GM19328 (cell line): ENCODE data around the gene MGA.

Experiments
- ATAC-seq: cut with Tn5 transposase; IDR thresholded peaks from one replicate; pipeline ENCODE4 v1.9.1; 2021; ENCODE audit warnings: mild to moderate bottlenecking, moderate library complexity; ENCODE audit not compliant: unreplicated experiment

The MGA gene

DNA sequence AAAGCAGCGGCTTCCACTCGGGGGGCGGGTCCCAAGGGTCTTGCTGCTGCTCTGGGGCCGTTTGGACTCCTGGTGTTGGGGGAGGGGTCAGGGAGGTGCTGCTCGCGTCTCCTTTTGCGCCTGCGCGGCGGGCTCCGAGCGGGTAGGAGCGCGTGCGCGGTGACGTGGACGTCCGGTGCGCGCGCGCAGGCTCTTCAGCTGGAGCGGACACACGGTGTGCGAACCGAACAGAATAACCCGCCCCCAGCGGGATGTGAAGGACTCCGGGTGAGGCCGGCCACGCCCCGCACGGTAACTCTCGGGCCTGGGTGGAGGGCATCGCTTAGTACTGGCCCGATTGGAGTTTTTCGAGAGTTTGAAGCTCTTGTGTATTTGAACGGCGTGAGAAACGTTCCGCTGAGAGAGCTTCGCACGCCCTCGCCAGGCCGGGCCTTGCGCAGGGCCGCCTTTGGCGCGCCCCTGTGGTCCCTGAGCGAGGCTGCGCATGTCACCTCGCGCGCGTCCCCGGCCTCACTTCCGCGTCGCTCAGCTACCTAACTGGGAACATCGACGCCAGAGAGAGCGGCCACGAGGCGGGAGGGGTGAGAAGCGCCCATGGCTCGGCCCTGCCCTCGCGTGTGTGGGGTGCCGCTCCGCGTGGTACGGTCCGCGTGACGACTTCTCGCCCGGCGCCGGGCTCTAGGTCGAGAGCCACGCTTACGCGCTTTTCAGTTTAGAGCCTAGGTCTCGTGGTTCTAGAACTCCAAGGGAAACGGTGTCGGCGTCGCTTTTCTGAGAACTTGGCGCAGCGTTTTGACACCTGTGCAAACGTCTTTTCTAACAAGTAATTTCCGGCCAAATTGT lies at the start of gene MGA:
Gene MGA (plus strand): TSS at position 171 of the 843 bp plus-strand sequence.
- peak; percentile 65 for ATAC-seq

DNA sequence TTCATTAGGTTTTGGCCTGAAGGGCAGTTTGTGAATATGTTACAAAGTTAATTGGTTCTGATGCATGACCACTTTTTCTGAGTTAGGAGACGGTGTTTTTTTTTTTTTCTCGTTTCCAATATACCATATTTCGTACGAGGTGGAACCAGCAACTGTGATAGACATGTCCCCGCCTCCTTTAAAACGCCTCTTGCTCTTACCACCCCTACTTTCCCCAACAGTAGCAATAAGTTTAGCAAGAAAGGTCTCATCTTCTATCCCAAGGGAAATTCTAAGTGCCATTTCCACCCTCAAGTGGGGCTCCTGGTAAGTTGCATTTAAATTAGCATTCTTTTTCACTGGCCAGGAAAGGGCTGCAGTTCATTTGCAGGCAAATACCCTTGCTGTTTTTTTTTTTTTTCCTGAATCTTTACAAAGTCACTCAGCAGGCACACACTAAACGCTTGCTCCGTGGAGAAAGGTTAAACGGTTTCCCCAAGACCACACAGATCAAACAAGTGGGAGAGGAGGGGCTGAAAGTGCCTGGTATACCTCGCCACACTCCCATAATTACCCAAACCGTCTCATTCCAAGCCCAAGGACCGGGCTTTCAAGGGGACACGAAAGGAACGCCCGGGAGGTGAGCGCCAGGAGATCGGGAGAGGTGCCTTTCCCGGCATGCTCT lies 39.5 kb upstream of the MGA start:
- no peak for ATAC-seq

DNA sequence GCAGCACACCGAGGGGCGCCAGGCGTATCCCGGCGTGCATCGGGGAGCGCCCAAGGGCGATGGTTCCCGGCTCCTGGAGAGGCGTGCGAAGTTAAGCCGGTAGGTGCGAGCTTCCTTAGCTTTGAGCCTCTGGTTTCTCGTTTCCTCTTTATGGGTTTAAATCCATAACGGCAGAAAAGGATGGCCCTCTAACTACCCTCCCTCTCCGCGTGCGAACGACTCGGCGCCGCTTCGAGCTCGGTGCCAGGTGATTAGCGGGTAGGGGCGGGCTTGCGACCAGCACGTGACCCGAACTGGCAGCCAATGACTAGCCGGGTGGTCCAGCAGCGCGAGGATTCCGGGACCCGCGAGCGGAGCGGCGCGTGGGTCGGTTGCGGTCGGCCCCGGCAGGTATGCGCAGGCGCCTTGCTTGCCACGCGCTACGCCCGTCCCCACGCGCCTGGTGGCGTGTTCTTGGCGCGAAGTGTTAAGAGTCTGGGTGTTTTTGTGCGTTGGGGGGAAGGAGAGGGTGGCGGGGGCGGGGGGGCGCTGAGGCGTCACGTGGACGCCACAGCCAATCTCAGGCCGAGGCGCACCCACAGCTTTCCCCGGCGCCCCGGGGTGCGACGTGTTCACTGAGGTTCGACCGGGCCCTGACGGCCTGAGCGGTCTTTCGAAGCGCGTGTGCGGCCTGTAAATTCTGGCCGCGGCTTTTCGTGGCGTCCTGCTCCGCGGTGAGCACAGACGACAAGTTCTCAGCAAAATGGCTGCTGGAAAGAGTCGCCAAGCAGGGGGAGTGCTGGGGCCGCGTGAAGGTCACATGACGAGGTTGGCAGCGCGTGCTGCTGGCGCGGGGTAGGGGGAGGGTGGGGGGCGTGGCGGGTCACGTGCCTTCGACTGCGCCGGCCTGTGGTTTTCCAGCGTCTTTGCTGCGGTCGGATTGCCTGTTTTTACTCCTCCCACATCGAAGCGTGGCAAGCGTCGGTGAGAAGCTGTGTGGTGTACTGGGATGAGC lies 38.7 kb upstream of the MGA start:
- no peak for ATAC-seq

DNA sequence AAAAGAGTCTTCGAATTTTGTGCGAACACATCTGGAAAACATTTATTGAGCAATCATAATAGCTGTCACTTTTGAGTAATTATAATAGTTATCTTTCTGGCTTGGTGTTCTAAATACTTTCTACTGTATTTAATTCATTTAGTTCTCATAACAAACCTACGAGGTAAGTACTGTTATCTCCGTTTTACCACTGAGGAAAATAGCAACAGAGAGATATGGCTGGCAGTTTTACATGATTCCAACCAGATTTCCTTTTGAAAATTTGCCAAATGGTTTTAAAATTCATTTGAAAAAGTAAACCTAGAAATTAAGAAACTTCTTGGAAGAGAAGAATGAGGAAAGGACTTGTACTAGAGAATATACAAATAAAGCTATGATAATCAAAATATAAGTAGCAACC lies 37.3 kb upstream of the MGA start:
- ATAC-seq = no peak

DNA sequence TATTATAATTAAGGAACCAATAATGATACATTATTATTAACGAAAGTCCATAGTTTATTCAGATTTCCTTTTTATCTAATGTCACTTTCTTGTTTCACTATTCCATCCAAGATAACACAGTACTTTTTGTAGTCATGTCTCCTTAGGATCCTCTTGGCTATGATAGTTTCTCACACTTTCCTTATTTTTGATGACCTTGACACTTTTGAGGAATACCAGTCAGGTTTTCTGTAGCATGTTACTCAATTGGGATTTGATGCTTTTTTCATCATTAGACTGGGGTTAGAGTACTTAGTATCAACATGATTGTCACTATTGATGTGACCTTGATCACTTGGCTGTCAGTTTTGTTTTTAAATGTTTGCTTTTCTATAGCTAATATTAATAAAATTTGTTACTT lies 33.0 kb upstream of the MGA start:
- ATAC-seq = no peak

DNA sequence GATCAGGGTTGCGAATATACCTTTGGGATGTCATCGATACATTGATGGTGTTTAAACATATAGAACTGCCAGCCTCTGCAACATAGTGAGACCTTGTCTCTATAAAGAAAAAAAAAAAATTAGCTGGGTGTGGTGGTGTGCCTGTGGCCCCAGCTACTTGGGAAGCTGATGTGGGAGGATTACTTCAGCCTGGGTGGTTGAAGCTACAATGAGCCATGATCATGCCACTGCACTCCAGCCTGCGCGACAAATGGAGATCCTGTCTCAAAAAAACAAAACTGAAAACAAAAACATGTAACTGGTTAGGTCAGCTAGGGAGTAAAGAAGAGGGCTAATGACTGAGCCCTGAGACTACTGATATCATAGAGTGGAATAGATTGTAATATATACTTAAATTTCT lies 30.7 kb upstream of the MGA start:
- no peak for ATAC-seq

DNA sequence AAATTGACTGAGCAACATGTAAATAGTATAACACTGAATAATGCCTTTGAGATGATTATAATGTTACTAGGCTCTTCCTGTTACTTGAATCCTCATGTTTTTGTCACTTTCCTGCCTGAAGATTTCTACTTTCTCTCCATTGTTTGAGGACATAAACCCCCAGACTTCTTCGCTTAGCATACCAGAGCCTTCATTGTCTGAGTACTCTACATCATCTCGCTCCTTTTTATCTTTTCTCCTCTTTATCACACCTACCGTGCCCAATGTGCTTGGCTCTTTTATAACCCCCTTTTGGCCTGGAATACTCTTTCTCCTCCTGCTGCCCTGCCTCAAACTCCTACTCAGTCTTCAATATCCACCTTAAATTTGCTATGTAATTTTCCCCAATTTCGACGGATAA lies 30.3 kb upstream of the MGA start:
- no peak for ATAC-seq

DNA sequence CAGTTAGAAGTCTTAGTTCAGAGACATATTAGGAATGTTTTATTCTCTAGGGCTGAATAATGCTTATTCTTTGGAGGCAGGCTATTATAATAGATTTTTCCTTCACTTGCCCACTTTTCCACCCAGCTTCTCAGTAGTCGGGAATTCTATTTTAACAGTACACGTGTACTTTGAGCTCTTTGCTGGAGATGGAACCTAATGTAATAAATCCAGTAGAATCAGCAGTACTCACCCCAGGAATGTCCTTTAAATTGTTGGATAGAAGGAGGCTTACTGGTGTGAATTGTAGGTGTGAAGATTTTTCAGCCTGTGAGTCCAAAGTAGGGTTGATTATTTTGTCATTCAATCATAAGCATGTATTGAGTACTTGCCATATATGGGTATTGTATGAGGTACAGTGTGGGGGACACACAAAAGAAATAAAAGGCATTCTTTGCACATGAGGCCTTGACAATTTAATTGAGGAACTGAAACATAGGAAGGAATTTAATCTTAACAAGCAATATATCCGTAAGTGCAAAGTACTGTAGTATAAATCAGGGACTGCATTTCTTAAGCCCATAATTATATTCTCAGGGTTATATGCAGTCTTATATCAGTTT lies 29.5 kb upstream of the MGA start:
- no peak for ATAC-seq

DNA sequence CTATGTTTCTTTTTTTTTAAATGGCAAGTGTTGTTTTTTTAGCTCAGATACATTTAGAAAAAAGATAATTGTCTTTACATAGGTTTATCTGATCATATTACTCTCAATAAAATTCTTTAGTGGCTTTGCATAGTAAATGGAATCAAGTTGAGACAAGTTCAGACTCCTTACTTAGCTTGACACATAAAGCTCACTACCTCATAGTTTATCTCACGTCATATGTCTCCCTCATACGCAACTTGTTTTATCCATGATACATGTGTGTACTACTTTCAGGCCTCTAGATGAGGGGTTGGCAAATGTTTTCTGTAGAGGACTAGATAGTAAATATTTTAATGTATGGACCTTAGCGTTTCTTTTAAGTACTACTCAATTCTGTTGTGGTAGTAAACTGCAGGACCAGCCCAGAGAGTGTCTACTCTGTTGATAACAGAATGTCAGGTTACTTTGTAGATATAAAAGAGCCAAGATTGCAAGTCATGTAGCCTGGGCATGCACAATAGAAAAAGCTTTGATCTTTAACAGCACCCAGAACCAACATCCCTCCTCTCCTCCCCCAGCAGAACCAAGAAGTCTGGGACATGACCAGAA lies 28.2 kb upstream of the MGA start:
- ATAC-seq = no peak

DNA sequence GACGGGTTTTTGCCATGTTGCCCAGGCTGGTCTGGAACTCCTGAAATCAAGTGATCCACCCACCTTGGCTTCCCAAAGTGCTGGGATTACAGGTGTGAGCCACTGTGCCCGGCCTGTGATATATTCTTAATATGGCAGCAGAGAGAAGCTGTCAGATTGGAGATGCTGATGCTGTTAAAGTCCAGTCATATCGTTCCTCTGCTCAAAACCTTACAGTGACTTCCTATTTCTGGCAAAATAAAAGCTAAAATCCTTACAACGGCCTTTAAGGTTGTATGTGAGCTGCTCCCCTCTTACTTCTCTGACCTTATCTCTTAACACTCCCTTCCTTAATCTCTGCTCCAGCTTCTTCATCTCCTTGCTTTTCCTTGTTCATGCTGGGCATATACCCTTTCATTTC lies 26.6 kb upstream of the MGA start:
- no peak for ATAC-seq

DNA sequence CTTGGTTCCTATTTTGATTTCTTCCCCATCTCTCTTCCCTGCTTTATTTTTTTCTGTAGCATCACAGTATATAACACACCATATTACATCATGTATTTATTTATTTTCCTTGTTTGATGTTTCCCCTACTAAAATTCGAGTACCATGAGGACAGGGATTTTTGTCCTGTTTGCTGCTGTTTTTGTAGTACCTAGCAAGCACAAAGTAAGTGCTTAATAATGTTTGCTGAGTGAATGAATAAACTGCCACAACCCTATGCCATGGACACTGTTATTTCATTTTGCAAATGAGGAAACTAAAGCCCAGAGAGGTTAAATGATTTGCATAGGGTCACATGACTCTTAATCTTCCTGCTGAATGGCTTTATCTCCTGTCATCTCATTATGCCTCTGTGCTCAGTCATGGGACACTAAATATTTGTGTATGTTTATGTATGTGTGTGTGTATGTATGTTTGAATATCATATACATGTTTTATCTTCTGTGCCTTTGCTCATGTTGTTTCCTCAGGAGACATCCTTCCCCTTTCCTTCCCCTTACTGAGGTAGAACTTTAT lies 26.1 kb upstream of the MGA start:
- ATAC-seq = no peak

DNA sequence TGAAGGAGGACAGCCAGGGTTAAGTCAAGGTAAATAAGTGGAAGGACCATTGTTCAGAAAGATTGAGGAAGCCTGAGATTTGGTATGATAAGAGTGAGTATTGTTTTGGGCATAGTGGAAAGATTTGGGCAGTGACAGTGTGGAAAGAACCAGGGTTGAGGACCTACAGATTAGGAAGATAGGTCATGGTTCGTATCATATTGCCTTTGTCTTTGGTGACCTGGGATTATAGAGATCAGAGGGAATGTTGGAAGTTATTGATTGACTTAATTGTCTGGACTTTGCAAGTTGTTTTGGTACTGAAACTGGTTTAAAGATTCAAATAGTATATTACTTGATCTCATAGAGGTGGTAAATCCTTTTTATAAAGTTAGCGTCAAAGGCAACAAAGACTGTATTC lies 23.1 kb upstream of the MGA start:
- no peak for ATAC-seq

DNA sequence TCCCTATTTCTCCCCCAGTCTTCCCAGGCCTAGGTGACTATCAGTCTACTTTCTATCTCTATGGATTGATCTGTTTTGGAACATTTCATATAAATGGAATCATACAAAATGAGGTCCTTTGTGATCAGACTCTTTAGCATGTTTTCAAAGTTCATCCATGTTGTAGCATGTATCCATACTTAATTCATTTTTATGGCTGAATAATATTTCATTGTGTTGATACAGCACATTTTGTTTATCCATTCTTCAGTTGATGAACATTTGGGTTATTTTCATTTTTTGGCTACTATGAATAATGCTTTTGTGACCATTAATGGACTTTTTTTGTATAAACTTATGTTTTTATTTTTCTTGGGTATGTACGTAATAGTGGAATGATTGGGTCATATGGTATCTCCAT lies 19.2 kb upstream of the MGA start:
- ATAC-seq = no peak

DNA sequence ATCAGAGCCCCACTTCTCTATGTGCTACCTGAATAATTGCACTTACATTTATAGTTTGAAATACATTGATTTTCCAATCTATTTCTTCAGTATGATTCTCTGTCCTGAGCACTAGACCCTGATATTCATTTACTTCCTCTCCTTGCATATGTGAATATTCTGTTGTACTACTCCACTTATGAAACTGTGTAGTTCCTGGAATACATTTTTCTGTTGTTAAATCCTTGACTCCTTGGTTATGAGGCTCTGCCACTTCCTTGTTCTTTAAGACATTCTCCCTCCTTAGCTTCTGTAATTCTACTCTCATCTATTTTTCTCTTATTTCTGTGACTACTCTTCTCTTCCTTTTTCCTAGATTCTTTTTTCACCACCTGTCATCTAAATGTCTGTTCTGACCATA lies 12.9 kb upstream of the MGA start:
- no peak for ATAC-seq

DNA sequence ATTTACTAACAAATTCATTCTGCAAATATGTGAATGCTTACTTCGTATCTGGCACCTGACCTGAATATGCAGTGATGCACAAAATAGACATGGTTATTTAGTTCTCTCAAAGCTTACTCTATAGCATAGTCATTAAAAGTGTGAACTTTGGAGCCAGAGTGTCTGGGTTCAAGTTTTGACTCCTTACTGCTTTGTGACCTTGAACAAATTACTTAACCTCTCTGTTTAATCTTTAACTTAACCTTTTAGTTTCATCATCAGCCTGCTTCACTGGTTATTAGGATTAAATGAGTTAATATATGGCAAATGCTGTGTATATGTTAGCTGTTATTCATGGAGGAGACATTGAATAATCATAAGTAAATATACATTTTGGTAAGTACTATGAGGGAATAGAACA lies 12.1 kb upstream of the MGA start:
- no peak for ATAC-seq

DNA sequence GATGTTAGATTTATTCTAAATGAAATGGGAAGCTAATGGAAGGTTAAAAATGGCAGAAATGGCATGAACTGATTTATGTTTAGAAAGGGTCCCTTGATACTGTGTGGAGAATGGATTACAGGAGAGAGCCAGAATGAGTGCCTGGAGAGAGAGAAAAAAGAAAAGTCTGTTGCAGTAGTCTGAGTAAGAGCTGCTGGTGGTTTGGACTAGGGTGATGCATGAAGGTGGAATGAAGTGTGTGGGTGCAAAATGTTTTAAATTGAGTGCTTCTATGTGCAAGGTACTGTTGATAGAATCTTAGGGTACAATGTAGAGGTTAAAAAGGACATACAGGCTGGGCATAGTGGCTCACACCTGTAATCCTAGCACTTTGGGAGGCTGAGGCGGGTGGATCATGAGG lies 11.4 kb upstream of the MGA start:
- no peak for ATAC-seq

DNA sequence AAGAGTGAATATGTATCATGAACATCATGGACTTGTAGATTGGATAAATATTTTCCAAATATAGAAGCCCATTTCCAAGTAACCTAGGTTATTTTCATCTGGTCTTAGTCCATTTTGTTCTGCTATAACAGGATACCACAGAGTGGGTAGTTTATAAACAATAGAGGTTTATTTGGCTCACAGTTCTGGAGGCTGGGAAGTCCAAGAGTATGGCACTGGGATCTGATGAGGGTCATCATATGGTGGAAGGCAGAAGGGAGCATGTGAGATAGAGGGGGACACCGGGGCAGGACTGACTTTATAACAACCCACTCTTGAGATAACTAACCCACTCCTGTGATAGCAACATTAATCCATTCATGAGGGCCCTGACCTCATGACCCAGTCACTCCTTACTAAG lies 9.4 kb upstream of the MGA start:
- ATAC-seq = no peak

DNA sequence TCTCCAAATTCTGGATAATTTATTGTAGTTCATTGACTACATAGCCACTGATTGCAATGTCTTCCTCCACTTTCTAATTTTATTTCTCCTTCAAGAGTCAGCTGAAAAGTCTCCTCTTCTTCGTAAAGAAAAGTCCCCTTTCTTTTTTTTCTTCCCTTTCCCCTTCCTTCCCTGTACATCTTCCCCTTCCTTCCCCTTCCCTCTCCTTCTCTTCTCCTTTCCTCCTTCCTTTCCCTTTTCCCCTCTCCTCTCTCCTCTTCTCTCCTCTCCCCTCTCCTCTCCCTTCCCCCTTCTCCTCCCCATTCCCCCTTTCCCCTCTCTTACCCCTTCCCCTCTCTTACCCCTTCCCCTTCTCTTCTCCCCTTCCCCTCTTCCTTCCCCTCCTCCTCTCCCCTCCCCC lies 8.8 kb upstream of the MGA start:
- no peak for ATAC-seq

DNA sequence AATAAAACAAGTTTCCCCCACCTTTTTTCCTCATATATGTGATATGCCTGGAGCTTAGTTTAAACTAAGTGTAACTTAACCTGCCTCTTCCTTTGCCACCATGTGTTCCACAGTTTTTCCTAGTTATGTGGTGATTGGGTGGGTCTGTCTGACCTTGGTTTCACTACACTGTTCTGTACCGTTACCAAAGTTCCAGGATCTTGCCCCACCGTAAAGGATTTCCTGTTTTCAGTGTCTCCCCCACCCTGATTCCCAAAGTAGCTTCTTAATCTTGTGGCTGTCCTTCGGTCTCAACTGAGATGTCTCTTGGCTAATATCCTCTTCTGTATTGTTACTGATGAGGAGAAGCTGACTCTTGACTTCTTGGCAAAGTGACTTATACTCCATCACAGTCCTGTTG lies 6.4 kb upstream of the MGA start:
- ATAC-seq = no peak

DNA sequence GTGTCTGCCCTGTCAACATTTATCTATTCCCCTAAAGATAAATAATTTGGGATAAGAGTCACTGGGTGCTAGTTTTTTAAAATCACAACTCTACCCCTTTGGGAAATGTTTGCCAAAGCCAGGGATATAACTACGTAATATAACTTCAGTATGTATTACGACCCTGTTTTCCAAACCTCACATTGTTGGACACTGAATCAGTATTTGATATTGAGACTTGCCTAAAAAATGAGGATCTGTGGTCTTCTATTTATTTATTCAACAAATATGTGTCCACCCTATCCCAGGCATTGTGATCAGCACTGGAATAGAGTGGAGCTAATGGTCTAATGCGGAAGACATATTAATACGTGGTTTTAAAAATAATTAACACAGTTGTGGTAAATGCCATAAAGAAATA lies 4.5 kb upstream of the MGA start:
- ATAC-seq = no peak
